ENCODE data around the gene KIAA0513.
A peak's percentile ranks its signal among the peaks of the same experiment; 100 is the strongest.

KIAA0513 gene

DNA sequence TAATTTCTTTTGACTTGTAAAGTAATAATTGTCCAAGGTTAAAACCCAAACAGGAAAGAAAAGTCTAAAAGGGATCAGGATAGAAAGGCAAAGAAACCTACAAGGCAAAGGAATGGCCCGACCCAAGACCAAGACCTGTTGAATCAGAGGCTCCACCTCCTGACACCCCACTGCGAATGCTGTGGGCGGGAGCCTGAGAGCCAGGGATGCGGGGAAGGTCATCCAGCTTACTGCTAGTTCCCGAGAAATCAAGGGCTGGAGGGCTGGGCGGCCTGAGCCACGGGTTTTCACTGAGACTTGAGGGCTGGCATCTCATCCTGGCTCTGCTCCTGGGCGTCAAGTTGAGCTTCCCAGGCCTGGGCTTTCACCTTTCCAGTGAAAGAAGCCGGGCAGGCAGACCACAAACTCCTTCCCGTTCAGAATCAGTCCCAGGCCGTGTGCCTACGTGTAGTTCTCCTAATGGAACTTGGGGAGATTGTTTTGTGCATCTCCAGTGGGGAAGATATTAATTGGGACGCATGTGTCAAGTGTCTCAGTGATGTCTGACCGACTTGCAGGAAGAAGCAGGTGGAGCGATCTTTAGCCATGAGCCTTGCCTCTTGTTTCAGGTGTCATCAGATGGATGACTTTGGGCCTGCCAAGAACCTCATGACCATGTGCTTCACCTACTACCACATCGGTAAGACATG, 47.8 kb downstream of the KIAA0513 start:
- no peak for DNase-seq

DNA sequence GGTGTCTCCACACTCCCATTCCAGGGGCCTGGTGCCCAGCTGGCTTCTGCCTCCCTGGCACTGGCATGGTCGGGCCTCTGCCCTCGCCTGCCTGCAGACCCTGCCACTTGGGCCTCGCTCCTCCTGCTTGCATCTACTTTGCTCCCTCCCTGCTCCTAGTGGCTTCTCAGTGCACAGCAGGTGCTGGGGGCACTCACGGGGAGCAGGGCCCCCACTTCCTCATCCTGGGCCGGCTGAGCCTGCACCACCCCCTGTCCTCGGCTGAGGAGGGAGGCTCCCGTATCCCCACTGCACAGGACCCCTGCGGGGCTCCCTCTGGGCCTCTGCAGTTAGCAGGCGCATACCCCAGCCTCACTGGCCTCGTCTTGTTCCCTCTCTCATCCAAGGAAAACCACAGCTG, 49.4 kb downstream of the KIAA0513 start:
- no peak for DNase-seq

GRCh38 chr16:85077576-85078125, 50.1 kb downstream of the KIAA0513 start:
- DNase-seq = no peak

DNA sequence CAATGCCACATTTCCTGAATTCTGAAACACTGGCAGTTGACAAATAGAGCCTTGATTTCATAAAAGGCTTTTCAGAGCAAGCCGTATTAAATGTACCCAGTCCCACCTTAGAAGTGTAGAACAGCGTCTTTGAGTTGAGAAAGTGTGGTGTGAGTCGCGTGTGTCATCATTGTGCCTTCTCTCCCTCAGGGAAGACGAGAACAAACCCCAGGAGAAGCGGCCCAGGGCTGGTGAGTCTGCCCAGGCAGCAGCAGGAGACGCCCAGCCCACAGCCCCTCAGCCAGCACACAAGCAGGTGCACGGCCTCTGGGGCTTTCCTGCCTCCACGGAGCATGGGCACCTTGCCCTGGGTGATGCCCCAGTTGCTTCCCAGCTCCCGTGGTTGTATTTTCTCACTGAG, 50.6 kb downstream of the KIAA0513 start:
- no peak for DNase-seq

- no peak for DNase-seq
These were observed 51.4 kb downstream of the KIAA0513 start for GRCh38 chr16:85078952-85079351.

DNA sequence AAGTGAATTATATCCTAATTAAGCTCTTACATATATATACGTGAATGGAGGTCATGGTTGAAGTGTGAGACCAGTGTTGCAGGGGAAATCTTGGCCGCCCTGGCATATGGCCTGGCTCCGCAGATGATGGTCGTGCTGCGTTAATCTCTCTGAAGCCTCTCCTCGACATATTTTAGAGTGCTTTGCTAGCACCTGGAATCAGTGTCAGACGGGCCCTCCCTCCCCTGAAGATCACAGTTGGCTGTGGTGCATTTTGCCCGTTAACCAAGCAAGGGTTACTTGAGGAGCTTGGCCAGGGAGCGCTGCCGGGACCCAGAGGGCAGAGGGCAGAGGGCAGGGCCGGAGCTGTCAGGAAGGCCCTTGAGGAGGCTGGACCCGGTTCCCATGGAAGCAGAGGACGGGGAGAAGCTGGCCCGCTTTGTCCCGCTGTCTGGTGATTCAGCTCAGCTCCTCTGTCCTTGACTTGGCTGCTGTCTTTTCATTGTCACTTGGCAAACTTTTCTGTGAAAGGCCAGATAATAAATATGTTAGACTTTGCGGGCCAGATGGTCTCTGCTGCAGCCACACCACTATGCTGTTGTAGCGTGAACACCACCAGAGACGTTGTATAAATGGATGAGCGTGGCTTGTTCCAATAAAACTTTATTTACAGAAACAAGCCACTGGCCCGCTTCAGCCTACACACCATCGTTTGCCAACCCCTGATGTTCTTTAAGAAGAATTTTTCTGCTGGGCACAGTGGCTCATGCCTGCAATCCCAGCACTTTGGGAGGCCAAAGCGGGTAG, 52.4 kb downstream of the KIAA0513 start:
- no peak for DNase-seq

DNA sequence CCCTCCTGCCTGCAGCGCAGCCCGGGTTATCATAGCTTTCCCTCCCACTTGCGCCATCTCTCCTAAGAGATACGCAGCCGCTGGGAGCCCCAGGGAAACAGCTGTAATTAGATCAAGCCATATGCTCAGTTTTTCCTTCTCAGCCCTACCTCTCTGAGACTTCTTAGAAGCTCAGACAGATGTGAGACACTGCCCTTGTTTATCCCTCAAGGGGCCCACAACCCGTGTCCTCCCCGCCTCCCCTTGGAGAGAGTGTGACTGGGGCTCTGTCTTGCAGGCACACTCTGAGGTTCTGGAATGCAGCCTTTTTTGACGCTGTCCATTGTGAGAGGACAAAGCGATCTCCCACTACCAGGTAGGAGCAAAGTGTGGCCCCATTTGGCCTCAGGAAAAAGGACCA, 53.4 kb downstream of the KIAA0513 start:
- no peak for DNase-seq

DNA sequence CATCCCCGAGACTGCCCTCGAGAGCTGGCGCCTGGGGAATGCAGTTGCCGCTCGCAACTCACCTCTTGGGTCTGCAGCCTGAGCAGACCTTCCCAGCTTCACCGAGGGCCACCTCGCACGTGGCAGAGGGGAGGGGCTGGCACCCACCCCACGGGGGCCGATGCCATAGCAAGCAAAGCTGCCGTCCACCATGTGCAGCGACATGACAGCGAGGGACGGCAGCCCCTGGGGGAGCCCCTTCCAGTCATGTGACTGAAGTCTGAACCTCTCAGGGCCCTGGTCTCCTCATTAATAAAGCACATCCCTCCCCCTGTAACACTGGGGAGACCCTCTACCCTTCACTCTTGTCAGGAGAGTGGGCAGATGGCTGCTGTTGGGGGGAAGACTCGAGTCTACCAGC, 54.2 kb downstream of the KIAA0513 start:
- DNase-seq = no peak

DNA sequence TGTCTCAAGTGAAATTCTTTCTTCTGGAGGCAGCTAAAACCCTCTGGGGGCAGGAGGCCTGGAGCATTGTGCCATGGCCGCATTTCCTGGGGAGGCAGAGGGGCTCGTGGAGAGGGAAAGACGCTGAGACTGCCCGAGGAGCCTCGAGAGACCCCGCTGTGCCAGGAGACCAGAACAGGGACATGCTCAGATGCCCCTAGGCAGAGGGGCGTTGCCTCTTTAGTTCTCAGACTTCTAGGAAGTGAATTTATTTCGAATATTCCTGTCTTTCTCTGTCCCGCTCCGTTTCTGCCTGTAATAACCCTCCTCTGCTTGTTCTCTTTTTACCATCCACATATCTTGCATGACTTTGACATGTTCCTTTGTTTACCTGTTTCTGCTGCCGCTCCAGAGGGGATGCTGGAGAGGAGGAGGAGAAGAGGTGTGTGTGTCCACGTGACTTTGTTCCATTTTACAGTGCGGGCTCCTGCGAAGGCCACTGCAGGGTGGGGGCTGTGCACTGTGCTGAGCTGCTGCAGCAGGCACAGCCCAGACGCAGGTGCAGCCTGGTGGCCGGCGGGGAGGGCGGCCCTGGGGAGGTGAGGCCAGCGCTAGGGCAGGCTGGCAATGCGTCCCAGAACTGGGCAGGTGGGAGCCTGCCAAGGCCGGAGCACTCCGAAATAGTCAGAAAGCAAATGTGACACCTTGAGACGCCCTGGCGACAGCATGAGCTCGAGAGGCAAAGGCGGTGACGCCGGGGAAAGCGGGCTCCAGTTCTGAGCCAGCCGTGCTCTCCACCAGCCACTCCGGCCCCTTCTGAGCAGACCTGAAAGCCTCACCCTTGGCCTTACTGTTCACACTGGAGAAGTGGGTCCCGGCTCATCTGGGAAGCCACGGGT, 54.8 kb downstream of the KIAA0513 start:
- no peak for DNase-seq

DNA sequence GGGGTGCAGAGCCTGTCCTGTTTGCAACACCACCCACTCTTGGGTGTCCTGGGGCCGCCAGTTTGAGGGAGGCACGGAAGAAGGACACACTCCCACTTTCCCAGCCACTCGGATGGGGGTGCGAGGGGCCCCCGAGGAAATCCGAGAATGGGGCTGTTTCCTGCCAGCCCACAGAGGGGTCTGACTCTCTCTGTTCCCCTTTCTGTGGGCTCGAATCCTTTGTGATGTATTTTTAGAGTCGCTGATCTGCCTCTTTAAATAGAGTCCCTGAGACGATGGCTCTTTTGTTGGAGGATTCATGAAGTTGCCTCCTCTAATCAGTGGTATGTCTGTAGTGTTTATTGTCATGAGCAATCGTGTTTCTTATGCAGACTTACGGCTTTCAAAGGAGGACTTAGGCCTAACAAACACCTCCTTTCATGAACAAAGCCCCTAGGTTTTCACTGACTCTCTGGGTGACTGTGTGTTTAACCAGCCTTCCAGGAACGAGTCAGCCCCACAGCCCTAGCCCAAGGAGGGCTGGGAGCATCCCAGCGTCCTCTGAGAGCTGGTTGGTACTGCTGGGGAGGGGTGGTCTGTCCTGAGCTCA, 55.5 kb downstream of the KIAA0513 start:
- no peak for DNase-seq

DNA sequence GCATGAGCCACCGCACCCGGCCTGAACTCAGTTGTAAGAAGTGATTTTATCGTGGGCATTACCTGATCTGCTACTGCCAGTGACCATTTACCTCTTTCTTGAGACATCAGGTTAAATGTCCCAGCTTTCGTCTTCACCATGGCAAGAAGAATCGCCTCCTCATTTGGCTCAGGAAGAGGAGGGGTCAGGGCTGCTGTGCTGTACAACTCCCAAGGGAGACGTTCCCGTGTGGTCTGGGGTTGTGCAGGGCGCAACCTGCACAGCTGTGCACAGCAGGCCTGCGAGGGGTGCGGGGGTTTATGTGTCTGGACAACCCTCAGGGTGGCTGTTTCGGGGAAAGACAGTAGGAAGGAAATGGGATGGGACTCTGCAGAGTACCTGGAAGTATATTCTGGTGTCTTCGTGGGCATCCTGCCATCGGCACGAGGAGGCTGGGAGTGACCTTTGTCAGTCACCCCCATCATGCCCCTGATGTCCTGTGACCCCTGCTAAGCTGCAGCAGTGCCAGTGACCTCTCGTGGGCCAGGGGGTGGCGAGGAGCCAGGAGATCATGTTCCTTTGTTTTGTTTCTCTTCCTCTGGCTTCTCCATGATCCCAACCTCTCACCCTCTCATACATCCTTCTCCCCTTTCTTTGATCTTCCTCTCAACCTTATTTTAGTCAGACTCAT, 57.4 kb downstream of the KIAA0513 start:
- DNase-seq = no peak

GRCh38 chr16:85085721-85086120, 58.1 kb downstream of the KIAA0513 start:
- DNase-seq = no peak

- DNase-seq = peak; percentile 86
These were observed 59.0 kb downstream of the KIAA0513 start for GRCh38 chr16:85086347-85087291.

- DNase-seq = no peak
These were observed 60.4 kb downstream of the KIAA0513 start for GRCh38 chr16:85087899-85088569.

DNA sequence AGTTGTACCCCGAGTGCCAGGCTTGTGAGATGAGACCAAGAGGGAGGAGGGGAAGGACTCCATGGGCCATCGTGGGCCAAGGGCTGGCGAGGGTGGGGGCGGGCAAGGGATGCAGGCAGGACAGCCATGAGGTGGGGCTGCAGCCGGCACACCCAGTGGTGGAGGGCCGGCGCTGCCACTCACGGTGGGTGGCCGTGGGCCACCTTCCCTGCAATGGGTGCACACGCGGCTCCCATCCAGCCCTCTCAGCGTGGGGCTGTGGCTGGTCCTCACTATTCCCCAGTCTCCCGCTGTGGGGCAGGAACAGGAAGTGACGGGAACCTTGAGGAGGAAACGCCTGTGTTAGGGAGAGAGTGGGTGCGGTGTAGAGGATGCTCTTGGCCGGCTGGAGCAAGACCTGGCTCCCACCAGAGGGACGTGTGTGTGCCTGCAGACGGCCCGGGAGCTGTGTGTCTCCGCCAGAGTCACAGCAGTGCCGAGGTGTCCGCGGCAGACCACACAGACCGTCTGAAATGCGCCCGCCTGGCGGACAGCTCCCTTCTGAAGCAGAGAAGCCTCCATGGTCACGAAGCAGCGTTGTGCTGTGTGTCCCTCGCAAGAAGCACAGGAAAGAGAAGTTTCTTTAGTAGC, 61.1 kb downstream of the KIAA0513 start:
- no peak for DNase-seq

- DNase-seq = no peak
These were observed 61.9 kb downstream of the KIAA0513 start for GRCh38 chr16:85089525-85089924.

DNA sequence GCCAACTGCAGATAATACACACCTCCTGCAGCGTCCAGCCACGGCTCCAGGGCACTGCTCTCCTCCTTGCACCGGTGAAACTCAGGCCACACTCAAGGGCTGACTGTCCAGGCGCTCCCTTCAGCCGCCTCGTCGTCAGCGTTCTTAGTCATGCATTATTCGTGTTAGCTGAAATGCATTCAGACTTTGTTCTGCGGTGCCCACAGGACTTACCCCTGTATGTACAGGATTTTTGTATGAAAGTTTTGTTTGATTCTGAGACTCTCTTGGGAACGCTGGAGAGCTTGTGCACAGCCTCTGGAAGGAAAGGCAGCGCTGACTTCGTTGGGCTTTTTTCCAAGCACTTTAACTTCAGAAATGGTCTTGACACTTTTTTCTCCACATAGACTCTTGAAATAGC, 62.6 kb downstream of the KIAA0513 start:
- no peak for DNase-seq

- DNase-seq = no peak
These were observed 63.4 kb downstream of the KIAA0513 start for GRCh38 chr16:85090873-85091521.

DNA sequence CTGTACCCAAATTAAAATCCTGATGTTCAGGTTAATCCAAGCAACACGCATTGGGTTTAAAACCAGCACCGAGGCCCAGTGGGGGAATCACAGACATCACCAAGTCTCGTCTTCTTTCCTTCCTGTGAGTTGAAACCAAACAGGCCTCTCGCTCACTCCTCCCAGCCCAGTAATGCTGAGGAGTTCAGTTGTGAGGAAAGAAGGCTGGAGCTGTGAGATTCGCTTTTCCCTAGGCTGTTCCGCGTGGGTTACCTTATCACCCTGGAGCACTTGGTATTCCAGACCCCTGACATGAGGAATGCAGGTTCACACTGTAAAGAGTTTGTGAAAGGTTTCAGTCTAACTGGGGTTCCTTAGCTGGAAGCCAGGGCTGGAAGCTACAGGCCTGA, 63.9 kb downstream of the KIAA0513 start:
- DNase-seq = no peak

Measured in CD4-positive, alpha-beta T cell treated with Interleukin-6 for 4 hours (primary cell).